GM10266 (cell line): ENCODE data around the gene FBXO36.

ENCODE experiments used
- DNase-seq: peaks from one replicate; pipeline ENCODE4 v3.0.0; 2012; ENCODE audit errors: extremely low spot score
- CTCF ChIP-seq: IDR thresholded peaks from 2 replicates; pipeline ENCODE4 v1.5.1; 2012; ENCODE audit warnings: mild to moderate bottlenecking, low read depth; ENCODE audit not compliant: control insufficient read depth, insufficient read depth; ENCODE audit errors: missing control alignments

Gene FBXO36

GRCh38 chr2:230007931-230008707 lies 85.8 kb downstream of the FBXO36 start:
- peak; percentile 77 for TF ChIP-seq CTCF
- DNase-seq = peak; percentile 56

GRCh38 chr2:230008708-230009066 lies 86.4 kb downstream of the FBXO36 start:
- DNase-seq = no peak
- TF ChIP-seq CTCF = no peak

- DNase-seq = no peak
- TF ChIP-seq CTCF = no peak
Observed at GRCh38 chr2:230010501-230010900, 88.2 kb downstream of the FBXO36 start.

GRCh38 chr2:230011617-230012016 lies 89.3 kb downstream of the FBXO36 start:
- no peak for TF ChIP-seq CTCF
- DNase-seq = no peak

GRCh38 chr2:230012267-230012884 lies 90.1 kb downstream of the FBXO36 start:
- DNase-seq = no peak
- no peak for TF ChIP-seq CTCF

GRCh38 chr2:230016844-230017243 lies 94.5 kb downstream of the FBXO36 start:
- TF ChIP-seq CTCF = no peak
- DNase-seq = no peak

GRCh38 chr2:230018153-230018552 lies 95.8 kb downstream of the FBXO36 start:
- no peak for DNase-seq

More at GRCh38 chr2:230018153-230018552, 95.8 kb downstream of the FBXO36 start:
- TF ChIP-seq CTCF = no peak
